Activated CD4-positive, CD25-positive, alpha-beta regulatory T cell treated with anti-CD3 and anti-CD28 coated beads, Interleukin-2, amount 50 U/mL, for 16 hours (primary cell): ENCODE data around the gene ZNF230.
A peak's percentile ranks its signal among the peaks of the same experiment; 100 is the strongest.

Experiments
- DNase-seq: peaks from one replicate; pipeline ENCODE4 v3.0.0-alpha.2; 2020; ENCODE audit warnings: low read depth, low spot score

The ZNF230 gene

DNA sequence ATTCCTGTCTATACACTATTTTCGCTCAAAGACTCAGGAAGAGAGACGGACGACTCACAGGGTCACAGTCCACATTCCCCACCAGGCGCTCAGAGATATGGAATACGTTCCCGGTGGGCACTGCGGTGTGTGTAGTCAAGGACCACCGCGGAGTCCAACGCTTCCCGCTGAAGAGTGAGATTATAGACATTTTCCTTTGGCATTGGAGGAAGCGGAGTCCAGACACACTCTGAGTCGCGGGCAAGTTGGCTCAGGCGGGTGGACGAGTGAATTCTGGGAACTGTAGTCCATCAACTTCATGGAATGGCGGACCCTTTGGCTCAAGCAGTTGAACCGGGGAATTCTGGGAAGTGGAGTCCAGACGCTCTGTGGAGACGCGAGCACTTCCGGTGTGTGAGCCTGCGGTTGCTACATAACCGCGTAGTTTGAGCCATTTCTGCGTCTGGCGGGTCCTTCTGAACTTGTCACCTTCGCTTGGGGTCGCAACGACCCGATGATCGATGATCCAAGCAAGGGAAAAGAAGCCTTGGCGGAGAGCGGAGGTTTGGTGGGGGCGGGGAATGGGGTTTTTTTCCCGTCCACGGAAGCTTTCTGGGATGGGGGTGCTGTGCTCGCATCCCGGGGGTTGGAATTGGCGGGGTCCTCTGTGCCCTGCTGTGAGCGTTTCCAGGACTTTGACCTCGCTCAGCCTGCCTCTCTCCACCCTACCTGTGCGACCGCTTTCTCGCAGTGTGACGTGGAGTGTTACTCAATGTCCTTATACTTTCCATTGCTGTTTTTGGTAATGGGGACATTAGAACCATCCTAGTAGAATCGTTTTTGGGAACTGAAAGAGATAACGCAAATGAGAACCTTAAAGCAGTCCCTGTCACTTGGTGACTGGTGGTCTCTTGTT lies at the start of gene ZNF230:
Gene ZNF230, plus strand, starts transcription at position 392 of the 895 bp plus-strand sequence. CDS start 4,122 bp downstream, outside the sequence.
- DNase-seq: peak; percentile 74

DNA sequence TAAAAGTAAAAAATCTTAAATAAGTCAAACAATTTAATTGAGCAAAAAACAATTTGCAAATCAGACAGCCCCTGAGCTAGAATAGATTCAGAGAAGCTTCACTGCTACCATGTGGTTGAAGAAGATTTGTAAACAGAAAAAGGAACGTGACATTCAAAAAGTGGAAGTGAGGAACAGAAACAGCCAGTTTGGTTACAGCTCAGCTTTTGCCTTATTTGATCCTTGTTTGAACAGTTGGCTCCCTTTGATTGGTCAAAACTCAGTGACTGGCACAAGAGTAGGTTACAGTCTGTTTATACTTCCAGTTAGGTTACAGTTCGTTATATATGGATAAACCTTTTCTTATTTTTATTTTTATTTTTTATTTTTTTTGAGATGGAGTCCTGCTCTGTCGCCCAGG lies 45.9 kb upstream of the ZNF230 start:
- DNase-seq: no peak

DNA sequence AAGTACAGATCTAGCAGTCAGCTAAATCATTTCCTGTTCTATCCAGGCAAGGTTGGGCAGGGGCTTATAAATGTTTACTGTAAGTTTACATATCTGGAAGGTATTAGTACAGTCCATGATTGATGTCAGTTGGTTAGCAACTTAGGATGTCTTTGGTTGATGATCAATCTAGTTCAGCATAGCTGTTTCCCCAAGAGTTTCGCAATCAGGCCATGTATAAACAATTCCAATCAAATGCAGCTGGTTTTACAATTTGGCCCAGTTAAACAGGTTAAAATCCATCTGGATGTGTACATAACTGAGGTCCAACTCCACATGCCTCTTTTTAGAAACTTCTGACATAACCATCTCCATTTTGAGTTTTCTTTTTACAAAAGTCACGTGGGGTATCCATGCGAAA lies 44.9 kb upstream of the ZNF230 start:
- DNase-seq: no peak

DNA sequence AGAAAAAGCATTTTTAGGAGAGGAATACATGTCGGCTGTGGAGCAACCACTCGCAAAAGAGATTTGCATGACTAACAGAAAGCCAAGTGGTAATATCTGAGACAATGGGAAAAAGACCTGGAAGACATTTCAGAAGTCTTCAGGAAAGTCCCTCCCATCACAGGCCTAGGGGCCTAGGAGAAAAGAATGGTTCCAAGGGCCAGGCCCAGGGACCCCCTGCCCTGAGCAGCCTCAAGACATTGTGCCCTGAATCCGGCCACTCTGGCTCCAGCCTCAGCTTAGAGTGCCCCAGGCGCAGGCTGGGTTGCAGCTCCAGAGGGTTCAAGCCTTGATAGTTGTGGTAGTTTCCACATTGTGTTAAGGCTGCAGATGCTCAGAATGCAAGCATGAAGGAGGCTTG lies 42.3 kb upstream of the ZNF230 start:
- no peak for DNase-seq

DNA sequence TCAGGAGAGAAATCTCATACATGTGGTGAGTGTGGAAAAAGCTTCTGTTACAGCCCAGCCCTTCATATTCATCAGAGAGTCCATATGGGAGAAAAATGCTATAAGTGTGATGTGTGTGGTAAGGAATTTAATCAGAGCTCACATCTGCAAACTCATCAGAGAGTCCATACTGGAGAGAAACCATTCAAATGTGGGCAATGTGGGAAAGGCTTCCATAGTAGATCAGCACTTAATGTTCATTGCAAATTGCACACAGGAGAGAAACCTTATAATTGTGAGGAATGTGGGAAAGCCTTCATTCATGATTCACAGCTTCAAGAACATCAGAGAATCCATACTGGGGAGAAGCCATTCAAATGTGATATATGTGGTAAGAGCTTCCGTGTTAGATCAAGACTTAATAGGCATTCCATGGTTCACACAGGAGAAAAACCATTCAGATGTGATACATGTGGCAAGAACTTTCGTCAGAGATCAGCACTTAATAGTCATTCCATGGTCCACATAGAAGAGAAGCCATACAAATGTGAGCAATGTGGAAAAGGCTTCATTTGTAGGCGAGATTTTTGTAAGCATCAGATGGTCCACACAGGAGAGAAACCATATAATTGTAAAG lies 36.6 kb upstream of the ZNF230 start:
- no peak for DNase-seq

DNA sequence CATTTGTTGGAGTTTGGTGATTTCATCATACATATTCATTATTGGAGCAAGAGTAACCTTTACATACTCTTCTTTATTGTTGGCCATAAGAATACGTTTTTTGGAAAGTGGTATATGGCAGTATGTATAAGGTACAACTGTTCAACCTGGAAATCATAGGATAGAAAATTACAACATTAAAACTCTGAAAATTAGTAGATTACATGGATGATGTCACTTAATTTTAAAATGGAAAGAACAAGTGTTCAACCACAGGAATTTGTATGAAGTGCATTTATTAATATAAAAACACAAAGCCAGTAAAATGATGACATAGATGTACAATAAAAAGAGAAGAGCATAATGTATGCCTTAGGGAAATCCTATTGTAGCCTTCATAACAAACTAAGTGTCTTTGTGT lies 26.0 kb upstream of the ZNF230 start:
- no peak for DNase-seq

DNA sequence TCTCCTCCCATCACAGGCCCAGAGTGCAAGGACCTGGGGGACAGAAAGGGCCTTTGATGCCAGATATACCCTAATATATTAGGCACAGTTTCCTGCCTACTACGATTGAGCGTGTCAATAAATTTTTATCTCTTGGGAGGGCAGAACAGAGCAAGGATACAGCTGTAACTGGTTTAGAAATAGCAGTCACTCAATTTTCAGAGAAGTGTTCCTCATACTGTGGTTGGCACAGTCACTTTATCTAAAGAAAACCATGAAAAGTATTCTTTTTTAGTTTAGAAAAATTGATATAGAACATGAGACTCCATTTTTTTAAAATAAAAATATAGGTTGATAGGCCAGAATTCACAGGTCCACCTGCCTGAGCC lies 19.2 kb upstream of the ZNF230 start:
- no peak for DNase-seq

DNA sequence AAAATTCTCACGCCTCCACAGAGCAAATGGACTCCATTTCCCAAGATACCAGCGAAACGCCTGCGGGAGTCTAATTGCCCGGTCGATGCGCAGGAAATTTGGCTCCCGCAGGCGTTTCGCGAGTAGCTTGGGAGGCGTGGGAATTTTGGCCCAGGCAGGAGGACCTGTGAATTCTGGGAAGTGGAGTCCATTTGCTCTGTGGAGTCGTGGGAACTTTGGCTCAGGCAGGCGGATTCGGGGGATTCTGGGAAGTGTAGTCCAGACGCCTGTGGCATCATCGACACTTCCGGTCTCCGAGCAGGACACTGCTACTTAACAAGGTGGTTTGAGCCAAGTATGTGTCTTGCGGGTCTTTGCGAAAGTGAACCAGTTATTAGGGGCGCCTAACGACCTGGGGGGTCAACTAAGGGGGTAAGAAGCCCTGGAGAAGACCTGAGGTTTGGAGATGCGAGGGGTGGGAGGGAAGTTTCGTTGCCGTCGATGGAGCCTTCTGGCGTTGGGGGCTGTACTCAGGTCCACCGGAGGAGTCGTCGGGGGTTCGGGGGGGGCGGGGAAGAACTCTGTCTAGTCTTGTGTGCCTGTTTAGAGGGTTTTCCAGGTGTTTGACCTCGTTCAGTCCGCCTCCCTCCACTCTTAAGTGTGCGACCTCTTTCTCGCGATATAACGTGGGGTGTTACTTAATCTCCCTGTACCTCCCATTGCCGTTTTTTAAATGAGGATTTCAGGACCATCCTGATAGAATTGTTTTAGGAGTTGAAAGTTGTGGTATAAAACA lies 18.7 kb upstream of the ZNF230 start, which contains the start of gene ZNF155:
Gene ZNF155, plus strand, starts transcription at position 277 of the 775 bp plus-strand sequence. CDS start 4,356 bp downstream, outside the sequence.
- peak; percentile 47 for DNase-seq

DNA sequence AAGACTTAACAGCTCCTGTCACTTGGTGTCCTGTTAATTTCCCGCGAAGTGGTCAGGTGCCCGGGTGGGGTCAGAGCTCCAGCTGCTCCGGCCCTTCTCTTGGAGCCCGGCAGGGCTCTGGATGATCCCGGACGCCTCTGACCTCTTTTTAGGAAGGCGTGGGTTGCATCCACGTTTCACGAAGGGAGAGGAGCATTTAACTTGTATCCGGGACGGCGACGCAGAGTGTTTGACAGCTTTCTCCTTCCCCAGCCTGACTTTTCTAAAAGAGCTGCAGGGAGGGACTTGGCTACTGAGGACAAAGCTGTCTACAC lies 18.1 kb upstream of the ZNF230 start:
- DNase-seq: no peak

DNA sequence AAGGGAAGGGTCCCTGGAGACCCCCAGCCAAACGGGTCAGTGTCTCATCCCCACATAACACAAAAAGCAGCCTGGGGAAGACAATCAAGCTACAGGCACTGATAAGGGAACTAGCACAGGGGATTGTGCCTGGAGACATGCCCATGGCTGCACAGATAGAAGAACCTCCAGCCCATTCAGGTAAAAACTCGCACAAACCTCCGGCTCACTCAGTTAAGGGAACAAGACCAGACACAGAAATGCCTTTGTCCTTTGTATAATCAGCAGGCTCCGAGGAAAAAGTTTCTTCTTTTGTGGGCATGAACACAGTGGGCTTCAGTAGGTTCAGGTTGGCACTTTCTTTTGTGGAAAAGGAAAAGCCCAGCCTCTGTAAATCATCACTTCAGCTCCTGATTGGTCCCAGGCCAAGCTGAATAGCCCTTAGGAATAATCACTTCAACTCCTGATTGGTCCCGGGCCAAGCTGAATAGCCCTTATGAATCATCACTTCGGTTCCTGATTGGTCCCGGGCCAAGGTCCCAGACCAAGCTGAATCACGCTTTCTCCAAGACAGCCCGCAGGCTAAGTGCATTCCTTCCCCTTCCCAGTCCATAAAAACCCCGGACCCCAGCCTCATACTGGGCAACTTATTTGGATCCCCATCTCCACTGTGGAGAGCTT lies 5.0 kb upstream of the ZNF230 start:
- DNase-seq: no peak

DNA sequence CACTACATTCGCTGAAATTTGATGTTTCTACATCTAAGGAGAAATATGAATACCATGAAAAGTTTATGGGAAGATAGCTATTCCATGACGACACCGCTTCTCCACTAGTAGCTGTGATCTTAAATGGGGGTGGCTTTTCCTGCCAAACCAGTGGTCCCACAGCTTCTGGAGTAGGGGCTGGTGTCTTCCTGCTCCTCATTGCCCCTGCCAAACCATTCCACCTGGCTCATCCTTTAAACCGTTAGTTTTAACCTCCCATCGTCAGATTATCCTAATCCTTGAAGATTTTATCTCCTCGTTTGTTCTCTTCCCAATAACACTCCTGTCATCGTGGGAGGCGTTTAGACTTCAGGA lies 568 bp upstream of the ZNF230 start:
- no peak for DNase-seq

DNA sequence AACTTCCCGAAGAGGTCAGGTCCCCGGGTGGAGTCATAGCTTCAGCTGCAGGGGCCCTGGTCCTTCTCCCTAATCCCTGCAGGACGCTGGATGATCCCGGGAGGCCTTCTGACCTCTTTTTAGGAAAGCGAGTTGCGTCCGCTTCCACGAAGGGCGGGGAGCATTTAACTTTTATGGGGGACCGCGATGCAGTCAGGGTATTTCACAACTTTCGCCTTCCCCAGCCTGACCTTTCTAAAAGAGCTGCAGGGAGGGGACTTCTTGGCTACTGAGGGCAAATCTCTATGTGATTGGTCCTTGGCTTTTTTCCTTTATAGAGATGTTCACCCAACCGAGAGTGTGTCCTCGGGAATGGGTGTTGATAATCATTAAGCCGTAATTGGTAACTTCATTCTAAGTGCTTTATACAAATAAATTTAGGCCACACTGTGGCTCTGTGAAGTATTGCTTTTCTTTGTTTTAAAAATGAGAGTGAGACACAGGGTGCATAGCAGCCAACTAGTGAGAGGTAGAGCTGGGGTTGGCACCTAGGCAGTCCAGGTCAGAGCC lies 778 bp downstream of the ZNF230 start:
- no peak for DNase-seq

DNA sequence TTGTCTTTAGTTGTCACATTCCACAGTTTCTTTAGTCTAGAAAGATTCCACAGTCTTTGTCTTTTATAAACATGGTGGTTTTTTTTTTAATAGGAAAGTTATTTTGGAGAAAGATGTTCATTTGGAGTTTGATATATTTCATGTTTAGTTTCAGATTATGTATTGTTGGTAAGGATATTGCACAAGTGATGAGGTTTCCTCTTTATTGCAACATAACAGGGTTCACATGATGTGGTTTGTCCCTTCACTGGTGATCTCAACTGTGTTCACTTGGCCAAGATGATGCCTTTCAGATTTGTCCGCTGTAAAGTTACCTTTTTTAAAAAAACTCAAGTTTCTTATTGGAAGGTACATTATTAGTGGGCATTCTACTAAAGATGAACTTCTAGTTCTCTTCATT lies 3.2 kb downstream of the ZNF230 start:
- no peak for DNase-seq

DNA sequence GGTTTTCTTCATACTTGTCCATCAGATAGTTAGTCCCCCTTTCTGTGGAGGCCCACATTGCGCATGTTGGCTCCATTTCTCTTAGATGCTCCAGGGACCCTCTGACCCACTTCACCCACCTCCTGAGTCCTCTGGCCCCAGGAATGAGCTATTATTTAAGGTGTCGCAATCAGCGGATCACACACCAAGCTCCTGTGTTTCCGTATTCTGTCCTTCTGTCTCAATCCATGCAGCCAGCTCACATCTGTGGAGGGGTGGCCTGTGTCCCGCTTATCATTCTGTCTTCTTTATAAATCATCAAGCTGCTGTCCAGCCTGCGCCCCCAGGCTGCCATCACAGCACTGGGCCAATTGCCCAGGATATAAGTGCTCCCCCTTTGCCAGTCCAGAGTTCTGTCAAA lies 4.7 kb downstream of the ZNF230 start:
- no peak for DNase-seq

DNA sequence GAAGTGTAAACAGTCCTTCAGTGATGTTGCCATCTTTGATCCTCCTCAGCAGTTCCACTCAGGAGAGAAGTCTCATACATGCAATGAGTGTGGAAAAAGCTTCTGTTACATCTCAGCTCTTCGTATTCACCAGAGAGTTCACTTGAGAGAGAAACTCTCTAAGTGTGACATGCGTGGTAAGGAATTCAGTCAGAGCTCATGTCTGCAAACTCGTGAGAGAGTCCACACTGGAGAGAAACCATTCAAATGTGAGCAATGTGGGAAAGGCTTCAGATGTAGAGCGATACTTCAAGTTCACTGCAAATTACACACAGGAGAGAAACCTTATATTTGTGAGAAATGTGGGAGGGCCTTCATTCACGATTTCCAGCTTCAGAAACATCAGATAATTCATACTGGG lies 7.7 kb downstream of the ZNF230 start:
- DNase-seq: no peak

DNA sequence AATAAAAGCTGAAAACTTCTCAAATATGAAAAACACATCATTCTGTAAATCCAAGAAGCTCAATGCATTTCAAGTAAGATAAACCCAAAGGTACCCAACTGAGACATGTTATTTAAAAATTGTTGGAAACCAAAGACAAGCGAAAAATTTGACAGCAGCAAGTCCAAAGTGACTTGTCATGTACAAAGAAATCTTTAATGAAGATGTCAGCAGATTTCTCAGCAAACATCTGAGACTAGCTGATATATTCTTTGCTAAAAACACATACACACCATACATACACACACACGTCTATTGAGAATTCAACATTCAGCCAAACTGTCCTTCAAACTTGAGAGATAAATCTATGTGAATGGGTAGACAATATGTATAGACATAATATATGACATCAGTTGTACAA lies 16.7 kb downstream of the ZNF230 start:
- DNase-seq: no peak

DNA sequence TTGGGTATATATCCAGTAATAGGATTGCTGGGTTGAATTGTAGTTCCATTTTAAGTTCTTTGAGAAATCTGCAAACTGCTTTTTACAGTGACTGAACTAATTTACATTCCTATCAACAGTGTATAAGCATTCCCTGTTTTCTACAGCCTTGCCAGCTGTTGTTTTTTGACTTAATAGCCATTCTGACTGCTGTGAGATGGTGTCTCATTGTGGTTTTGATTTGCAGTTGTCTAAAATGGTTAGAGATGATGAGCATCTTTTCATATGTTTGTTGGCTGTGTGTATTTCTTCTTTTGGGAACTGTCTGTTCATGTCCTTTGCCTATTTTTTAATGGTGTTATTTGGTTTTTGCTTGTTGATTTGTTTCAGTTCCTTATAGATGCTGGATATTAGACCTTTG lies 18.5 kb downstream of the ZNF230 start:
- no peak for DNase-seq

DNA sequence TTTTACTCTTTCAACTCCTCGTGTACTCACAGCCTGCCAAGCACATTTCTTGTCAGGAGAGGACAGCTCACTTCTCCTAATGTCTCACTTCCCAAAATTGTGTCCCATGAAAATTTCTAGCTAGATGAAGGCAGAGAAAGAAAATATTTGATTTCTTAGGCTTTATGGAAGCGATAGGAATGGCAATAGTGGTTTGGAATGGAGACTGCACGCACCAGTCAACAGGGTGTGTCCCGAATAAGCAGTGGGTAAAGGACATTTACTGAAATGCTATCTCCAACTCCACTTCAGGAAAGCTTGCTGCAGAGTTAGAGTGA lies 22.1 kb downstream of the ZNF230 start:
- DNase-seq: no peak

DNA sequence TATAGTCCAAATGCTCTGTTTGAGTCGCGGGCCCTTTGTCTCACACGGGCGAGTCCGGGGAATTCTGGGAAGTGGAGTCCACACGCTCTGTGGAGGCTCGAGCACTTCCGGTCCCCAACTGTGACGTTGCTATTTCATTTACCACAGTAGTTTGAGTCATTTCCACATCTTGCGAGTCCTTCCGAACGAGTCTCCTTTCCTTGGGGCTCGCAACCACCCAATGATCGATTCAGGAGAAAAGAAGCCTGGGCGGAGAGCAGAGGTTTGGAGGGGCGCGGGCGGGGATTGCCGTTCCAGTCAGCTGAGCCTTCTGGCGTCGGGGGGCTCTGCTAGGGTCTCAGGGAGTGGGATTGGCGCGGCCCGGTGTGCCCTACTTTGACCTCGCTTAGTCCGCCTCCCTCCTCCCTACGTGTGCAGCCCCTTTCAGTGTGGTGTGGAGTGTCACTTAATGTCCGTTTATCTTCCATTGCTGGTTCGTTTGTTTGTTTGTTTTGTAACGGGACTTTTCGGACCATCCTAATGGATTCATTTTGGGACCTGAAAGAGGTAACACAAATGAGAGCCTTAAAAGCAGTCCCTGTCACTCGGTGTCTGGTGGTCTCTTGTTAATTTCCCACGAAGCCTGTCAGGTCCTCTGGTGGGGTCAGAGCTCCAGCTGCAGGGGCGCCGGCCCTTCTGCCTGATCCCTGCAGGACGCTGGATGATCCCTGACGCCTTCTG lies 22.6 kb downstream of the ZNF230 start, which contains the start of gene ZNF222:
Gene ZNF222, plus strand, starts transcription at position 163 of the 720 bp plus-strand sequence. Its CDS starts 58 bp downstream, at position 221.
- DNase-seq: peak; percentile 55

DNA sequence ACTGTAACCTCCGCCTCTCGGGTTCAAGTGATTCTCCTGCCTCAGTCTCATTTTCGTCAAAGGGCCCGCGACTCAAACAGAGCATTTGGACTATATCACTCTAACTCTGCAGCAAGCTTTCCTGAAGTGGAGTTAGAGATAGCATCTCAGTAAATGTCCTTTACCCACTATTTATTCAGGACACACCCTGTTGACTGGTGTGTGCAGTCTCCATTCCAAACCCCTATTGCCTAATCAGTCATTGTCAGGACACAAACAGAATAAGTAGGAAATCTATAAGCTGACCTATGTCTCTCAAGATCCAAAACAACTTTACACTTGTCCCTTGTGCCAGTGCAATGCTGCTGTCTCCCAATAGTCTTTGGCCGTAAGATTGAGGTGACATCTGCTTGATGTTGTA lies 23.9 kb downstream of the ZNF230 start:
- no peak for DNase-seq

DNA sequence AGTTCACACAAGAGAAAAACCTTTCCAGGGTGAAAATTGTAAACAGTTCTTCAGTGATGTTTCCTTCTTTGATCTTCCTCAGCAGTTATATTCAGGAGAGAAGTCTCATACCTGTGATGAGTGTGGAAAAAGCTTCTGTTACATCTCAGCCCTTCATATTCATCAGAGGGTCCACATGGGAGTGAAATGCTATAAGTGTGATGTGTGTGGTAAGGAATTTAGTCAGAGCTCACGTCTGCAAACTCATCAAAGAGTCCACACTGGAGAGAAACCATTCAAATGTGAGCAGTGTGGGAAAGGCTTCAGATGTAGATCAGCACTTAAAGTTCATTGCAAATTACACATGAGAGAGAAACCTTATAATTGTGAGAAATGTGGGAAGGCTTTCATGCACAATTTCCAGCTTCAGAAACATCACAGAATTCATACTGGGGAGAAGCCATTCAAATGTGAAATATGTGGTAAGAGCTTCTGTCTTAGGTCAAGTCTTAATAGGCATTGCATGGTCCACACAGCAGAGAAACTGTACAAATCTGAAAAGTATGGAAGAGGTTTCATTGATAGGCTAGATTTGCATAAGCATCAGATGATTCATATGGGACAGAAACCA lies 29.3 kb downstream of the ZNF230 start:
- no peak for DNase-seq
